OCI-LY3 (cell line): Measurements from ENCODE around the gene ERGIC1.

Experiments
- EZH2phosphoT487 ChIP-seq: fragments of 200-600 bp; shearing (Covaris generic); IDR thresholded peaks from 2 replicates; pipeline ENCODE4 v1.6.1; 2018; ENCODE audit warnings: antibody characterized with exemption, mixed run types, low read depth
- TF ChIP-seq, protein P1 (sequence below): fragments of 200-600, 300-600 bp; sonication (generic); IDR thresholded peaks from 2 replicates; pipeline ENCODE4 v1.5.1; 2014; ENCODE audit warnings: antibody characterized with exemption, low read length, low read depth

DNA sequence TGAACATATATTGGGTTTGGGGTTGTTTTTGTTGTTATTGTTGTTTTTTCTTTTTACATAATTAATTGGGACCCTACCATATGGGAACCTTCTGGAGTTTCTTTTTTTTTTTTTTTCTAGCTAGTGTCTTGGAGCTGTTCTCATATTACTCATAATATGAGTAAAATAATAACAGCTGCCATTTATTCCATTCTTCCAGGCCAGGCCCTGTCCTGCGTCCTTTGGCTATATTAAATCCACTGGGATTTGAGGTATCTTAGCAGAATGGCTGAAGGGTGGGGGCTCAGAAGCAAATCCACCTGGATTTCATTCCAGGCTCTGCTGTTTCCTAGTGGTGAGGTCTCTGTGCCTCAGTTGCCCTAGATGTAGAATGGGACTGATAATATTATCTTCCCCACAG lies 77.9 kb downstream of the ERGIC1 start:
- TF ChIP-seq, protein P1, sequence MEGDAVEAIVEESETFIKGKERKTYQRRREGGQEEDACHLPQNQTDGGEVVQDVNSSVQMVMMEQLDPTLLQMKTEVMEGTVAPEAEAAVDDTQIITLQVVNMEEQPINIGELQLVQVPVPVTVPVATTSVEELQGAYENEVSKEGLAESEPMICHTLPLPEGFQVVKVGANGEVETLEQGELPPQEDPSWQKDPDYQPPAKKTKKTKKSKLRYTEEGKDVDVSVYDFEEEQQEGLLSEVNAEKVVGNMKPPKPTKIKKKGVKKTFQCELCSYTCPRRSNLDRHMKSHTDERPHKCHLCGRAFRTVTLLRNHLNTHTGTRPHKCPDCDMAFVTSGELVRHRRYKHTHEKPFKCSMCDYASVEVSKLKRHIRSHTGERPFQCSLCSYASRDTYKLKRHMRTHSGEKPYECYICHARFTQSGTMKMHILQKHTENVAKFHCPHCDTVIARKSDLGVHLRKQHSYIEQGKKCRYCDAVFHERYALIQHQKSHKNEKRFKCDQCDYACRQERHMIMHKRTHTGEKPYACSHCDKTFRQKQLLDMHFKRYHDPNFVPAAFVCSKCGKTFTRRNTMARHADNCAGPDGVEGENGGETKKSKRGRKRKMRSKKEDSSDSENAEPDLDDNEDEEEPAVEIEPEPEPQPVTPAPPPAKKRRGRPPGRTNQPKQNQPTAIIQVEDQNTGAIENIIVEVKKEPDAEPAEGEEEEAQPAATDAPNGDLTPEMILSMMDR, result no peak
- no peak for TF ChIP-seq EZH2phosphoT487
